Stimulated activated CD8-positive, alpha-beta memory T cell treated with anti-CD3 and anti-CD28 coated beads, Interleukin-7, amount 100 ng/mL, for 1 hour (primary cell): ENCODE results near the gene FOXN3.

ENCODE experiments used
- DNase-seq, 2 donors: peaks; one replicate each; pipeline ENCODE4 v3.0.0-alpha.2; 2020; ENCODE audit warnings: low read depth in 2 of 2

Gene FOXN3

GRCh38 chr14:89430391-89431236 lies 13.6 kb upstream of the FOXN3 start:
- DNase-seq = no peak

DNA sequence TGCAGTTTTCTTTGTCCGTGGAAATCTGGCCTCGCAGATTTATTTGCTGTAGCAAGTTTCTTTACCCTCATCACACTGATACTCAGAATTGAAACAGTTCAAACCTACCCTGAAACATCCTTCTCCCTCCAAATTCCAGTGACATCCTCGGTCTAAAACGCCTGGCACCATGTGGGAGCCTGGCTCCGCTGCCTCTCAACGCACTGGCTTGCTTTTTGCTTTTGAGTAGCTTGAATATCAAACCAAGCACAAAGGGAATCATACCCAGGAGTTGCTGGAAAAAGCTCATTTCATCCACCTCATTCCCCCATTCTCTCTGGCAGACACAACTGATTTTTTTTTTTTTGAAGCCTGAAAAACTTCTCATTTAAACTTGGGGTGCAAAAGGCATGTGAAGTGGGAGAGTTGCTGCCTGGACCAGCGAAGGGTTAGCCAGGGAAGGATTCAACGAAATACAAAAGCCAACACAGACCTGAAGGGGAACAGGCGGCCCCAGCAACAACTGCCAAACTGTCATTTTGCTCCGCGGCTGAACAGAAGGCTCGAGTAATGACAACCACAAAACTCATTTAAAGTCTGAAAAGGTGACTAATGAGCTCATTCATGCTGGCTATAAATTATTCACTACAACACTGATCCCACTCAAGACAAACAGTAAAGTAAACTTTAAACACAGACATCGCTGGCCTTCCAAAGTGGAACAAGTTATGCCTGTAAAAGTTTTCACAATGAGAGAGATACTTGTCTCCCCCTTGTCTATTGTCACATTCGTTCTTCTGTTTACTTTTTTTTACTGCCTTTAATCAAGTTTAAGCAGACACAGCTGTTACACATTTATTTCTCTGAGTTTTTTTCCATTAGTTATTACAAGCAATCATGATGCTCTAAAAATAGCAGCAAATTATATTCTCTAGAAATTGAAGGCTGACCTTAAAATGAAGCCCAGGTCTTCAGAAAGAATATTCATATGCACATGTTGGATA lies 12.5 kb upstream of the FOXN3 start:
- DNase-seq = no peak

DNA sequence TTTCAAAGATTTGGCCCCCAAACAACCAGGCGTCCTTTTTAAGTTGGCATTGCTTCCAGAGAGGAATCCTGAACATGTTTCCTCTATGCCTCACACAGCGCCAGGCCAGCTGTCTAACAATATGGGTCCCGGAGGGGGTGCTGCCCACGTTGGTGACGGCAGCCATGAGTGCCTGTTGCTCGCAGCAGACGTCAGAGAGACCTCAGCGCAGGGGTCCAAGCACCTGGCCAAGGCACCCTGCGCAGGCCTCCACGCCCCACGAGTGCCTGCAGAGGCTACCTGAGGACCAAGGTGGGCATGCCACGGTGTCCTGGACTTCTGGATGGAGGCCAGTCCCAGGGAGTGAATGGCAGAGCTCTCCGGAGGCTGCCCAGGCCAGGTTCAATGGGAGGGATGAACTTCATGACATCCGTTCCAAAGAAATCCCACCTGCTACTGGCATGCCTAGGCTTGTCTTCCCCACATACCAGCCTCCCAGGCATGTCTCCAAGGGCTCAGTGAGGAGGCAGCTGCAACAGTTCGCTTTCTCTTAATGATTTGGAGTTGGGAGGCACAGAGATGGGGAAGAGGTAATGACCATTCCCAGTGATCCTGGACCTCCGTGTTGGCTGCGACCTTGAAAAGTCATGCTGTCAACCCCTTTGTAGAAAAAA lies 11.6 kb upstream of the FOXN3 start:
- DNase-seq = no peak

GRCh38 chr14:89428173-89428523 lies 11.1 kb upstream of the FOXN3 start:
- DNase-seq = no peak

- no peak for DNase-seq
These were observed 10.6 kb upstream of the FOXN3 start for GRCh38 chr14:89427426-89428172.

DNA sequence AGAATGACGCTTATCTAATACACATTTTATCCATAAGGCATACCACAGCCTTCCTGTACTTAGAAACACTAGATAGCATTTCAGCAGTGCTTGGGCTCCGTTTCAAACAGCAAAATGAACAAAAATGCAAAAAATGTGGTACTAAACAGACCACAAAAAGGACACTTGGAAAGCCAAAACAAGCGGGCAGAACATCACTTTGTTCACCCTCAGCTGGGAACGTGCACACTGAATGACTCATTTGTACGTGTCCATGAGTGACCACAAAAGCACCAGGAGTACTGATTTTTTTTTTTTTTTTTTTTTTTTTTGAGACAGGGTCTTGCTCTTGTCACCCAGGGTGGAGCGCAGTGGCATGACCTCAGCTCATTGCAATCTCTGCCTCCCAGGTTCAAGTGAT lies 8.9 kb upstream of the FOXN3 start:
- no peak for DNase-seq

DNA sequence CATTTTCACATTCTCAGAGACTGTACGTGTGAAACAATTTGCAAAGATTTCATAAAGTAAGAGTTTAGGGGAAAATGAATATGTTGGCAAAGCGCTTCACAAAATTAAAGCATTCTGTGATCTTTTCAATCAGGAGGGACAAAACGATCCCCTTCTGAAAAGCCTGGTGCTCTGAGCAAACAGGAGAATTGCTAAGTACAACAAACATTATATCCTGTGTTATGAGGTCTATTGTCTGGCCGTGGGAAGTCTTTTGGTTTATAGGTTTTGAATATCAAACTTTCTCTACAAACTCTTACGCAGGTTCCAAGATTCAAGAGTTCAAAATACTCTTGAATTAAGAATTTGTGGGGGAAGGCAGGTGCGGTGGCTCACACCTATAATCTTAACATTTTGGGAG lies 7.2 kb upstream of the FOXN3 start:
- no peak for DNase-seq

DNA sequence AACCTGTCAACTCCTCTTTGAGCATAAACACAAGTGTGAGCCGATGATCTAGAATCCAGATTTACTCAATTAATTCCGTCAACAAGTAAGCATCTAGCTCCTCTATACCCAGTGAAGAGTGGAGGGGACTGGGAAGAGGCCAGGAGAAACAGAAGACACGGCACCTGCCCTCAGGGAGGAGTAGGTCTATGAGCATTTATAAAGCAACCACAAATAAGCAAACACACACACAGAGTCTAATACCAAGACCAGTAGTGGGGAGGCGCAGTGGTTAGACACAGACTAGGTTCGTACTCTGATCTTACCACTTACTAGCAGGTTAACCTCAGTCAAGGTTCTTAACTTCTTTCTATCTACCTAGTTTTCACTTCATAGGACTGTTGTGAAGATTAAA lies 5.9 kb upstream of the FOXN3 start:
- DNase-seq = no peak

GRCh38 chr14:89422181-89422951 lies 5.3 kb upstream of the FOXN3 start:
- DNase-seq = no peak

- DNase-seq = no peak
These were observed 3.5 kb upstream of the FOXN3 start for GRCh38 chr14:89420502-89420901.

DNA sequence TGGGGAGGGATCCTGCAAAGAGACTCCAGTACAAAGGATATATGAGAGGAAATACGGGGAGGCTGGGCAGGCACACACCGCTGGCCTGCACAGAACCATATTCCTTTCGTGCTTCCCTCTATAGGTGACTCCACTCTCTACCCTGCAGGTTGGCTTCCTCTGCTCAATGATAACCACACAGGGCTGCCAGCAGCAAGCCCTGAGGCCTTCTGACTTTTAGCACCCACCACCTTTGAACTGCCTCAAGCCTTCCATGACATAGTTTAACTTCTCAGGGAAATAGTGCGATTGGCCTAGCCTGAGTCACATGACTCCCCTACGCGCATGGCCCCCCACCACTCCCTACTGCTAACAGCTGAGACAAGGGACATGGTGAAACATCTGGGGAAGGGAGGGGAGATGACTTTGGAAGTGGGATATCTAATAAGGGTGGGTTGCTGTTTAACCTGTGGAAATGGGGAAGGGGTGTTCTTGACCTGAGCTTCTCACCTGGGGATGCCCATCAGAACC lies 3.0 kb upstream of the FOXN3 start:
- no peak for DNase-seq

- DNase-seq = no peak
These were observed 1.9 kb upstream of the FOXN3 start for GRCh38 chr14:89418976-89419375.

DNA sequence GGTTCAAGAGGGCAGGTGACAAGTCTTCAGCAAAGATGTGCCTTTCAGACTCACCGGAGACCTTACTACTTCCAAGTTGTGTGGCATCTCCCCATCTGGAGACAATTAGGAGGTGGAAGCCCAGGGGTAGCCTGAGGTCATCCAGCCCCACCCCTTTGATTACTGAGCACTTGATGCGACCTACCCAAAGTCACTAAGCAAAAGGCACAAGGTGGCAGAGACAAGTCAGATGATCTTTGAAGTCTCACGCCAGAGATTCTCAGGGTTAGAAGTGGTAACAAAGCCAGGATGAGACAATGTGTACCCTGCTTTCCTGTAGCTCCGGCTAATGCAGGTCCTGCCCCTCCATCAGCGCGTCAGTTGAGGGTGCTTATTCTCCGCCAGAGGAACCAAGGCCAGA lies 1.4 kb upstream of the FOXN3 start:
- no peak for DNase-seq

DNA sequence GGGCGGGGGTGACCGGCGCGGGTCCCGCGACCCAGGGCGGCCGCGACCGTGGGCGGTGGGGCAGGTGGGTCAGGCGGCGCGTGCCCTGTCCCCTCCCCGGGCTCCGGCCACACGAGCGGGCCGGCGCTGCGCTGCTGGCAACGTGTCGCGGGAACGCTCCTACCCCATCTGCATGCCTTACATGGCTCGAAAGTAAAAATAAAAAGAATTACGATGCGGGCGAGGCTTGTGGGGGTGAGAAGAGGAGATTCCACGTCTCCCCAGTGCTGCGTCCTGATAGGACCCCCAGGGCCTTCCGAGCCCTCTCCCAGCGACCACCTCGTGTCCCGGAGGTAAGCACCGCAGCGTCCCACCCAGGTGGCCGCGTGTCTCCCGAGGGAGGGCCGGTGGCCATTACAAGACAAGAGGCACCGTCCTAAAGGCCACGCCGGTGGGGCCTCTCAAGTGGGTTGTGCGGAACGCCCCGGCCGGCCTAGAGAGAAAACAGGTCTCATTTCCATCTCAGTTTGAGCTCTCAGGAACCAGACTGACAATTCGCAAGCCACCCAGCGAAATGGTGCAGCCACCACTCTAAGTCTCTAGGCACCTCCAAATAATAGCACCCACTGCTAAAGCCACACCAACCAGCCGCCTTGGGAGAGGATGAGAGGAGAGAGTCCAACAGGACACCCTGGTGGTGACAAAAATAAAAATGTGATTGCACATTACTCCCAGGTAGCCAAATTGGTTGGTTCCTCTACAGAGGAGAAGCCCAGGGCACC lies 612 bp upstream of the FOXN3 start:
- DNase-seq = no peak

DNA sequence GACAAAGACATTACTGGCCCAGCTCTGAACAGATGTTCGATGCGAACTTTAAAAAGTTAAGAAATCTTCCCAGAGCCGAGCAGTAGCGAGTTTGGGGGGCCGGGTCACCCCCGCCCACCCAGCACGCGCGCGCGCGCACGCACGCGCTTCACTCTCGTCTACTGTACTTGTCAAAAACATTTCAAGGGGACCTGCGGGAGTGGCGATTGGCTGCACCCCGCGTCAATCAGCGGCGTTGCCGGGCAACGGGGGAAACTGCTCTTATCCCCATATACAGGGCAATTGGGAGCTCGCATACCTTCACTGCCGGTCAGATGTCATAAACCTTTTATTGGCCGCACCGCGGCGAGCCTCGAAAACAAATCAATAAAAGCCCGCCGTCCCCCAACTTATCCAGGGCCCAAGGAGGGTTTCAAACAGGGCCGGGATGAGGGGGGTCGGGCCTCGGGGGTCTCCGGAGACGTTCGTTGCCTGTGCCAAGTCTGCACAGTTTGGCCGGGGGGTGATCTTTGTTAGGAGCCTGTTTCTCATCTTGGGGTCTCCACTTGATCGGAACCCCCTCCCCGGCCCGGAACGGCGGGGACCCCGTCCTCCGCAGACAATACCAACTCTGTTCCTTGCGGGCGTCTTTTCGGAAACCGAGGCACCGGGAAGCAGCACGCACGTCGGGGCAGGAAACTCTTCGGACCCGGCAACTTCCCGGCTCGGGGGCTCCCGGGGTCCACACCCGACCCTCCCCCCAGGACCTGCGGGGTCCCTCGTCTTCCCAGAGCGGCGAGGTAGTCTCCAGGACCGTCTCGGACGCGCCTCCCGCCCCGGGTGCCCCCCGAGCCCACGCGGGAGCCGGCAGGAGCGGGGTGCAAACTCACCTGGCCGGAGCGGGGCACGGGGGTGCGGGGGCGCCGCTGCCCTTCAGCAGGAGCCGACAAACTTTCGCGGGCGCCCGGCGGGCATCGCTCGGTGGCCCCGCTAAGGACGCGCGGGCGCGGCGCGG lies 734 bp downstream of the FOXN3 start:
- peak; percentile 100 for DNase-seq

DNA sequence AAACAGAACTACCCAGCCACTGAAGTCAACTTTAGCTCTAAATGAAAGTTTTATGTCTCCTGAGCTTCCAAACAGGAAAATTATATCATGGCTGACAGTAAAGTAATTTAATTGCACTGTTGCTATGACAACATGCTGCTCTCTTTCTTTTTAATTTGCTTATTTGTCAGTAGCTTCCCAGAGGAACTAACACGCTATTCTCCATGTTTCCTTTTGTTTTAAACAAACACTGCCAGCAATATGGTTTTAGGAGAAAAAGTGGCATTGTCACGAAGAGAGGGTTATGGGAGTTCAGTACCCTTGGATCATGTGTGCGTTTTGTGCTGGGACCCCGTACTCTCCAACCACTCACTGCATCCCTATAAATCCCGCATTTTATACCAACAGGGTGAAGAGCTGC lies 1.9 kb downstream of the FOXN3 start:
- no peak for DNase-seq

DNA sequence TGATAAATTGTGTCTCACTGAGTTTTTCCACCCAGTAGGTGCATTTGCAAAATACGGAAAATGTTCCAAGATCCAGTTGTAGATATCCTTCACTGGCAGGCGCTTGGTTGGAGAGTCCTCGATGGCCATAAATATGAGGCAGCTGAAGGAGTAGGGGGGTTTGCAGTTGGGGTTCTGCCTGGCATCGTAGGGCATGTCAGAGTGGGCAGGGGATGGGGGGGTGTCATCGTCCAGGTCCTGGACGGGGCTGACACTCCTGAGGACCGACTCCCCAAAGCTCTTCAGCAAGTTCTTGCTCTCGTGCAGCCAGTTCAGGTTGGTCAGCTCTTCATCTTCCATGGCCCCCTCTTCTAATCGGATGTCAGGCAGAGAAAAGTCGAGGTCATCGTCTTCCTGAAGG lies 5.1 kb downstream of the FOXN3 start:
- DNase-seq = no peak

- DNase-seq = no peak
These were observed 7.1 kb downstream of the FOXN3 start for GRCh38 chr14:89409961-89410360.
